Panc1 (cell line): Measurements from ENCODE around the gene BBX.

ENCODE experiments used
- POLR2AphosphoS5 ChIP-seq: IDR thresholded peaks from 2 replicates; pipeline ENCODE4 v1.6.1; 2012; ENCODE audit warnings: mild to moderate bottlenecking, low read depth, low read length, moderate library complexity
- SIN3A ChIP-seq: IDR thresholded peaks from 2 replicates; pipeline ENCODE4 v1.6.1; 2012; ENCODE audit warnings: low read depth, mild to moderate bottlenecking, low read length, moderate library complexity, borderline replicate concordance; ENCODE audit not compliant: insufficient read depth
- TCF7L2 ChIP-seq: IDR thresholded peaks from 2 replicates; pipeline ENCODE4 v1.6.1; 2011; ENCODE audit warnings: mild to moderate bottlenecking, low read depth, low read length, inconsistent platforms
- TF ChIP-seq, protein P1 (sequence below): fragments of 450-650 bp; IDR thresholded peaks from 2 replicates; pipeline ENCODE4 v1.5.1; 2017; ENCODE audit warnings: mild to moderate bottlenecking
- TF ChIP-seq, protein P2 (sequence below), 2 experiments: IDR thresholded peaks; 2 replicates each; pipeline ENCODE4 v1.6.1; 2011 to 2012; ENCODE audit warnings: low read depth in 2 of 2, control low read depth in 1 of 2, low read length in 1 of 2, mild to moderate bottlenecking in 1 of 2, moderate library complexity in 1 of 2; ENCODE audit not compliant: insufficient read depth in 1 of 2

- no peak for TF ChIP-seq POLR2AphosphoS5
- TF ChIP-seq, protein P1, sequence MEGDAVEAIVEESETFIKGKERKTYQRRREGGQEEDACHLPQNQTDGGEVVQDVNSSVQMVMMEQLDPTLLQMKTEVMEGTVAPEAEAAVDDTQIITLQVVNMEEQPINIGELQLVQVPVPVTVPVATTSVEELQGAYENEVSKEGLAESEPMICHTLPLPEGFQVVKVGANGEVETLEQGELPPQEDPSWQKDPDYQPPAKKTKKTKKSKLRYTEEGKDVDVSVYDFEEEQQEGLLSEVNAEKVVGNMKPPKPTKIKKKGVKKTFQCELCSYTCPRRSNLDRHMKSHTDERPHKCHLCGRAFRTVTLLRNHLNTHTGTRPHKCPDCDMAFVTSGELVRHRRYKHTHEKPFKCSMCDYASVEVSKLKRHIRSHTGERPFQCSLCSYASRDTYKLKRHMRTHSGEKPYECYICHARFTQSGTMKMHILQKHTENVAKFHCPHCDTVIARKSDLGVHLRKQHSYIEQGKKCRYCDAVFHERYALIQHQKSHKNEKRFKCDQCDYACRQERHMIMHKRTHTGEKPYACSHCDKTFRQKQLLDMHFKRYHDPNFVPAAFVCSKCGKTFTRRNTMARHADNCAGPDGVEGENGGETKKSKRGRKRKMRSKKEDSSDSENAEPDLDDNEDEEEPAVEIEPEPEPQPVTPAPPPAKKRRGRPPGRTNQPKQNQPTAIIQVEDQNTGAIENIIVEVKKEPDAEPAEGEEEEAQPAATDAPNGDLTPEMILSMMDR: no peak
- TF ChIP-seq, protein P2, sequence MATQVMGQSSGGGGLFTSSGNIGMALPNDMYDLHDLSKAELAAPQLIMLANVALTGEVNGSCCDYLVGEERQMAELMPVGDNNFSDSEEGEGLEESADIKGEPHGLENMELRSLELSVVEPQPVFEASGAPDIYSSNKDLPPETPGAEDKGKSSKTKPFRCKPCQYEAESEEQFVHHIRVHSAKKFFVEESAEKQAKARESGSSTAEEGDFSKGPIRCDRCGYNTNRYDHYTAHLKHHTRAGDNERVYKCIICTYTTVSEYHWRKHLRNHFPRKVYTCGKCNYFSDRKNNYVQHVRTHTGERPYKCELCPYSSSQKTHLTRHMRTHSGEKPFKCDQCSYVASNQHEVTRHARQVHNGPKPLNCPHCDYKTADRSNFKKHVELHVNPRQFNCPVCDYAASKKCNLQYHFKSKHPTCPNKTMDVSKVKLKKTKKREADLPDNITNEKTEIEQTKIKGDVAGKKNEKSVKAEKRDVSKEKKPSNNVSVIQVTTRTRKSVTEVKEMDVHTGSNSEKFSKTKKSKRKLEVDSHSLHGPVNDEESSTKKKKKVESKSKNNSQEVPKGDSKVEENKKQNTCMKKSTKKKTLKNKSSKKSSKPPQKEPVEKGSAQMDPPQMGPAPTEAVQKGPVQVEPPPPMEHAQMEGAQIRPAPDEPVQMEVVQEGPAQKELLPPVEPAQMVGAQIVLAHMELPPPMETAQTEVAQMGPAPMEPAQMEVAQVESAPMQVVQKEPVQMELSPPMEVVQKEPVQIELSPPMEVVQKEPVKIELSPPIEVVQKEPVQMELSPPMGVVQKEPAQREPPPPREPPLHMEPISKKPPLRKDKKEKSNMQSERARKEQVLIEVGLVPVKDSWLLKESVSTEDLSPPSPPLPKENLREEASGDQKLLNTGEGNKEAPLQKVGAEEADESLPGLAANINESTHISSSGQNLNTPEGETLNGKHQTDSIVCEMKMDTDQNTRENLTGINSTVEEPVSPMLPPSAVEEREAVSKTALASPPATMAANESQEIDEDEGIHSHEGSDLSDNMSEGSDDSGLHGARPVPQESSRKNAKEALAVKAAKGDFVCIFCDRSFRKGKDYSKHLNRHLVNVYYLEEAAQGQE (IDR thresholded peaks at IDR 0.05; ENCODE audit: insufficient read depth in 1 of 2, low read depth in 2 of 2, low read length in 1 of 2): no peak
- TF ChIP-seq SIN3A: no peak
- TF ChIP-seq TCF7L2: no peak
Measured at GRCh38 chr3:107542665-107543064, 19.9 kb downstream of the BBX start.
